Neural cell (in vitro differentiated cells): ENCODE measurements around the gene TRIM9.

ENCODE experiments used
- CTCF ChIP-seq: fragments of 450-650 bp; IDR thresholded peaks from 2 replicates; pipeline ENCODE4 v1.5.1; 2014; ENCODE audit warnings: antibody characterized with exemption, mild to moderate bottlenecking, moderate library complexity; ENCODE audit not compliant: poor library complexity, severe bottlenecking
- EP300 ChIP-seq: fragments of 450-650 bp; conservative IDR thresholded peaks from 2 replicates; pipeline ENCODE4 v1.6.1; 2014; ENCODE audit warnings: antibody characterized with exemption, mild to moderate bottlenecking, moderate library complexity; ENCODE audit not compliant: poor library complexity, severe bottlenecking
- EZH2 ChIP-seq: fragments of 200-600, 300-800 bp; shearing (Covaris generic), sonication (generic); IDR thresholded peaks from 2 replicates; pipeline ENCODE4 v1.6.1; 2014; ENCODE audit warnings: antibody characterized with exemption, low read length, borderline replicate concordance, mild to moderate bottlenecking; ENCODE audit not compliant: insufficient read depth, poor library complexity, severe bottlenecking
- MXI1 ChIP-seq: fragments of 450-650 bp; conservative IDR thresholded peaks from 2 replicates; pipeline ENCODE4 v1.6.1; 2014; ENCODE audit warnings: antibody characterized with exemption, mild to moderate bottlenecking; ENCODE audit not compliant: poor library complexity, severe bottlenecking
- POLR2AphosphoS5 ChIP-seq: IDR thresholded peaks from 2 replicates; pipeline ENCODE4 v1.6.1; 2012
- RAD21 ChIP-seq: fragments of 450-650 bp; conservative IDR thresholded peaks from 2 replicates; pipeline ENCODE4 v1.6.1; 2014; ENCODE audit warnings: antibody characterized with exemption, mild to moderate bottlenecking, moderate library complexity
- SMC3 ChIP-seq: fragments of 450-650 bp; conservative IDR thresholded peaks from 2 replicates; pipeline ENCODE4 v1.6.1; 2014; ENCODE audit warnings: antibody characterized with exemption, mild to moderate bottlenecking, moderate library complexity; ENCODE audit not compliant: poor library complexity
- TAF1 ChIP-seq: IDR thresholded peaks from 2 replicates; pipeline ENCODE4 v1.6.1; 2012; ENCODE audit warnings: low read depth
- TF ChIP-seq, protein P1 (sequence below): IDR thresholded peaks from 2 replicates; pipeline ENCODE4 v1.6.1; 2012; ENCODE audit warnings: borderline replicate concordance

GRCh38 chr14:51140856-51141255, 46.0 kb upstream of the TRIM9 start:
- no peak for TF ChIP-seq TAF1
- no peak for TF ChIP-seq EP300
- no peak for TF ChIP-seq CTCF
- no peak for TF ChIP-seq POLR2AphosphoS5
- no peak for TF ChIP-seq SMC3
- no peak for TF ChIP-seq RAD21
- TF ChIP-seq EZH2: no peak
- TF ChIP-seq, protein P1, sequence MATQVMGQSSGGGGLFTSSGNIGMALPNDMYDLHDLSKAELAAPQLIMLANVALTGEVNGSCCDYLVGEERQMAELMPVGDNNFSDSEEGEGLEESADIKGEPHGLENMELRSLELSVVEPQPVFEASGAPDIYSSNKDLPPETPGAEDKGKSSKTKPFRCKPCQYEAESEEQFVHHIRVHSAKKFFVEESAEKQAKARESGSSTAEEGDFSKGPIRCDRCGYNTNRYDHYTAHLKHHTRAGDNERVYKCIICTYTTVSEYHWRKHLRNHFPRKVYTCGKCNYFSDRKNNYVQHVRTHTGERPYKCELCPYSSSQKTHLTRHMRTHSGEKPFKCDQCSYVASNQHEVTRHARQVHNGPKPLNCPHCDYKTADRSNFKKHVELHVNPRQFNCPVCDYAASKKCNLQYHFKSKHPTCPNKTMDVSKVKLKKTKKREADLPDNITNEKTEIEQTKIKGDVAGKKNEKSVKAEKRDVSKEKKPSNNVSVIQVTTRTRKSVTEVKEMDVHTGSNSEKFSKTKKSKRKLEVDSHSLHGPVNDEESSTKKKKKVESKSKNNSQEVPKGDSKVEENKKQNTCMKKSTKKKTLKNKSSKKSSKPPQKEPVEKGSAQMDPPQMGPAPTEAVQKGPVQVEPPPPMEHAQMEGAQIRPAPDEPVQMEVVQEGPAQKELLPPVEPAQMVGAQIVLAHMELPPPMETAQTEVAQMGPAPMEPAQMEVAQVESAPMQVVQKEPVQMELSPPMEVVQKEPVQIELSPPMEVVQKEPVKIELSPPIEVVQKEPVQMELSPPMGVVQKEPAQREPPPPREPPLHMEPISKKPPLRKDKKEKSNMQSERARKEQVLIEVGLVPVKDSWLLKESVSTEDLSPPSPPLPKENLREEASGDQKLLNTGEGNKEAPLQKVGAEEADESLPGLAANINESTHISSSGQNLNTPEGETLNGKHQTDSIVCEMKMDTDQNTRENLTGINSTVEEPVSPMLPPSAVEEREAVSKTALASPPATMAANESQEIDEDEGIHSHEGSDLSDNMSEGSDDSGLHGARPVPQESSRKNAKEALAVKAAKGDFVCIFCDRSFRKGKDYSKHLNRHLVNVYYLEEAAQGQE: no peak
- no peak for TF ChIP-seq MXI1
